NCI-H187 treated with DMSO at 0.1 percent for 48 hours (cell line): Measurements from ENCODE around the gene SPATA22.
"Not testable (repeated sequence)": the region's sequence is repeated elsewhere in the genome, so short reads cannot be mapped to it uniquely, and the experiment has no call there.

Experiments
- DNase-seq: peaks from one replicate; lab custom pipeline; 2025; lab: John Stamatoyannopoulos, UW

Gene SPATA22

GRCh38 chr17:3471599-3471998, at the start of gene SPATA22:
TSS of gene SPATA22 (minus strand) at chr17:3471819. CDS start at chr17:3469325, 2,494 bp downstream.
- DNase-seq: no peak

- not testable (repeated sequence) for DNase-seq
Observed at GRCh38 chr17:3519472-3519871, 47.9 kb upstream of the SPATA22 start.

- DNase-seq: no peak
Observed at GRCh38 chr17:3514873-3515272, 43.3 kb upstream of the SPATA22 start.

GRCh38 chr17:3514167-3514566, 42.5 kb upstream of the SPATA22 start:
- DNase-seq: not testable (repeated sequence)

GRCh38 chr17:3513305-3514035, 41.9 kb upstream of the SPATA22 start:
- DNase-seq: no peak

GRCh38 chr17:3512505-3513171, 41.0 kb upstream of the SPATA22 start:
- DNase-seq: no peak

GRCh38 chr17:3511852-3512504, 40.4 kb upstream of the SPATA22 start:
- DNase-seq: no peak

- no peak for DNase-seq
Observed at GRCh38 chr17:3510090-3510489, 38.5 kb upstream of the SPATA22 start.

GRCh38 chr17:3507869-3508268, 36.2 kb upstream of the SPATA22 start:
- no peak for DNase-seq

GRCh38 chr17:3507071-3507470, 35.5 kb upstream of the SPATA22 start:
- DNase-seq: no peak

- no peak for DNase-seq
Observed at GRCh38 chr17:3506054-3506453, 34.4 kb upstream of the SPATA22 start.

- DNase-seq: no peak
Observed at GRCh38 chr17:3505008-3505407, 33.4 kb upstream of the SPATA22 start.

- no peak for DNase-seq
Observed at GRCh38 chr17:3503285-3503684, 31.7 kb upstream of the SPATA22 start.

- no peak for DNase-seq
Observed at GRCh38 chr17:3502466-3502865, 30.8 kb upstream of the SPATA22 start.

GRCh38 chr17:3501344-3501743, 29.7 kb upstream of the SPATA22 start:
- no peak for DNase-seq

- DNase-seq: no peak
Observed at GRCh38 chr17:3497101-3497500, 25.5 kb upstream of the SPATA22 start.

- DNase-seq: no peak
Observed at GRCh38 chr17:3485481-3486068, 14.0 kb upstream of the SPATA22 start.

- no peak for DNase-seq
Observed at GRCh38 chr17:3482852-3483251, 11.2 kb upstream of the SPATA22 start.

GRCh38 chr17:3479988-3480387, 8.4 kb upstream of the SPATA22 start:
- no peak for DNase-seq

GRCh38 chr17:3475812-3476610, 4.4 kb upstream of the SPATA22 start, which contains the start of gene ASPA:
TSS of gene ASPA (plus strand) at chr17:3475997. CDS start at chr17:3476160, 163 bp downstream.
- DNase-seq: no peak

GRCh38 chr17:3475251-3475685, 3.6 kb upstream of the SPATA22 start:
- no peak for DNase-seq

GRCh38 chr17:3474212-3474611, 2.6 kb upstream of the SPATA22 start:
- no peak for DNase-seq
